Measurements from ENCODE around the gene TSHZ2.

- TF ChIP-seq CTCF (IDR thresholded peaks at IDR 0.05) (no peak), POLR2A (IDR thresholded peaks at IDR 0.05) (no peak)
Measured at GRCh38 chr20:53279735-53280134, 307.6 kb downstream of the TSHZ2 start.

All from testis (tissue), 2 donors.